Measurements from ENCODE around the gene RGS7. TPM values are rescaled to one million over a fixed set of nuclear protein-coding genes. Genes with fewer than 3 reads are reported as not detected.

Gene RGS7
- total RNA-seq, 1 experiment from 2014 or later, result 1.0 TPM

DNA sequence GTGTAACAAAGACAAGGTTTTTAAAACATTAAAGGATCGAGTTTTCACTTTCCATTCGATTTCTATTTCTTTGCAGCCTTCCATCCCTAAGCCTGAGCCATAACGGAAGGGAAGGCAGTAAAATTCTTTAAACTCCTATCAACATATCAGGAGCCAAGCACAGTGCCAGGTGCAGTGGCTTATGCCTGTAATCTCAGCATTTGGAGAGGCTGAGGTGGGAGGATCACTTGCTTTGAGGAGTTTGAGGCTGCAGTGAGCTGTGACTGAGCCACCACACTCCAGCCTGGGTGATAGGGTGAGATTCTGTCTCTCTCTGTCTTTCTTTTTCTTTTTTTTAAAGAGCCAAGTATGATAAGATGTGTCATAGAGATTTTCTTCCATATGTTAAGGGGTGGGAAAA is 527.5 kb downstream of the RGS7 start:
- intact Hi-C loops (cut with micrococcal nuclease; ENCODE audit: unreplicated experiment), result no loop called here

GRCh38 chr1:240827786-240828185 is 529.2 kb downstream of the RGS7 start:
- DNase-seq, result no peak
- Mint-ChIP-seq H3K36me3 (ENCODE audit: insufficient read depth, unreplicated experiment) (no peaks in the 10 kb centered on the region), H3K4me1 (ENCODE audit: low read depth, unreplicated experiment) (peaks cover 8% of the 10 kb centered on the region), H3K9me3 (ENCODE audit: low read depth, unreplicated experiment) (no peaks in the 10 kb centered on the region), H3K27me3 (ENCODE audit: unreplicated experiment) (no peaks in the 10 kb centered on the region), H3K27ac (ENCODE audit: unreplicated experiment) (no peak overlapping the region), H3K4me3 (ENCODE audit: low read depth, unreplicated experiment) (no peak overlapping the region)
- BruUV-seq (replicated peaks), result no TSS peak
- intact Hi-C loops (cut with micrococcal nuclease; ENCODE audit: unreplicated experiment), result no loop called here
- no peak for TF ChIP-seq CTCF (IDR thresholded peaks at IDR 0.05; ENCODE audit: unreplicated experiment)
- CTCF ChIA-PET, result interaction anchor here (0.7 kb wide), 1 partner anchor 42 kb away, joined by 3 read pairs; no protein-coding TSS in a partner anchor

More for the DNA sequence above, 527.5 kb downstream of the RGS7 start:
- CTCF ChIA-PET, result interaction anchor here (0.8 kb wide), 1 partner anchor 46 kb away, joined by 5 read pairs; no protein-coding TSS in a partner anchor
- DNase-seq, result no peak
- Mint-ChIP-seq H3K4me3 (ENCODE audit: low read depth, unreplicated experiment) (no peak overlapping the region), H3K27me3 (ENCODE audit: unreplicated experiment) (no peaks in the 10 kb centered on the region), H3K36me3 (ENCODE audit: insufficient read depth, unreplicated experiment) (no peaks in the 10 kb centered on the region), H3K27ac (ENCODE audit: unreplicated experiment) (no peak overlapping the region), H3K4me1 (ENCODE audit: low read depth, unreplicated experiment) (peaks cover 8% of the 10 kb centered on the region), H3K9me3 (ENCODE audit: low read depth, unreplicated experiment) (no peaks in the 10 kb centered on the region)
- BruUV-seq (replicated peaks), result no TSS peak
- no peak for TF ChIP-seq CTCF (IDR thresholded peaks at IDR 0.05; ENCODE audit: unreplicated experiment)

GRCh38 chr1:240824238-240824637 is 532.8 kb downstream of the RGS7 start:
- no peaks in the 10 kb centered on the region for H3K36me3 Mint-ChIP-seq (ENCODE audit: insufficient read depth, unreplicated experiment)
- H3K27me3 Mint-ChIP-seq (ENCODE audit: unreplicated experiment), result no peaks in the 10 kb centered on the region
- no peaks in the 10 kb centered on the region for H3K4me1 Mint-ChIP-seq (ENCODE audit: low read depth, unreplicated experiment)
- TF ChIP-seq CTCF (IDR thresholded peaks at IDR 0.05; ENCODE audit: unreplicated experiment), result no peak
- no TSS peak for BruUV-seq (replicated peaks)
- intact Hi-C loops (cut with micrococcal nuclease; ENCODE audit: unreplicated experiment), result no loop called here
- H3K4me3 Mint-ChIP-seq (ENCODE audit: low read depth, unreplicated experiment), result no peak overlapping the region
- CTCF ChIA-PET, result interaction anchor here (0.5 to 0.6 kb wide), 2 partner anchors 31 to 248 kb away, joined by 3 to 6 read pairs; no protein-coding TSS in a partner anchor
- DNase-seq, result no peak
- H3K9me3 Mint-ChIP-seq (ENCODE audit: low read depth, unreplicated experiment), result peaks cover 4% of the 10 kb centered on the region
- H3K27ac Mint-ChIP-seq (ENCODE audit: unreplicated experiment), result no peak overlapping the region

DNA sequence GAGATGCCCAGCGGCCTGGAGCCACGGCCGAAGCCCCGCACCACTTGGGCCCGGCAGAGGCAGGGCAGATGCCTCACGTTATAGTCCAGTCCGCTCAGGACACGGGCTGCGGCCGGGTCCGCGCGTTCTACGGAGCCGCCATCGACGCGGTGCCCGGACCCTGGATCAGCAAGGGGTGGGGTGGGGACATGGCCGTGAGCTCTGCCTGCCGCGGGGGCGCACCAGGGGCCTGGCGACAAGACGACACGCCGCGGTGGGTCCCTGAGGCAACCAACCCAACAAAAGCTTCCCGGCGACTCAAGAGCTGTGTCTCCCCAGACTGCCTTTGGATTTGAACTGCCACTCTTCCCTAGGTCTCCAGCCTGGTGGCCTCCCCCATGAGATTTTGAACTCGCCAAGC is 533.6 kb downstream of the RGS7 start:
- DNase-seq, result no peak
- H3K4me3 Mint-ChIP-seq (ENCODE audit: low read depth, unreplicated experiment), result no peak overlapping the region
- H3K36me3 Mint-ChIP-seq (ENCODE audit: insufficient read depth, unreplicated experiment), result no peaks in the 10 kb centered on the region
- H3K27ac Mint-ChIP-seq (ENCODE audit: unreplicated experiment), result no peak overlapping the region
- no TSS peak for BruUV-seq (replicated peaks)
- intact Hi-C loops (cut with micrococcal nuclease; ENCODE audit: unreplicated experiment), result no loop called here
- TF ChIP-seq CTCF (IDR thresholded peaks at IDR 0.05; ENCODE audit: unreplicated experiment), result no peak
- CTCF ChIA-PET, result no interaction called here
- no peaks in the 10 kb centered on the region for H3K27me3 Mint-ChIP-seq (ENCODE audit: unreplicated experiment)
- peaks cover 4% of the 10 kb centered on the region for H3K9me3 Mint-ChIP-seq (ENCODE audit: low read depth, unreplicated experiment)
- H3K4me1 Mint-ChIP-seq (ENCODE audit: low read depth, unreplicated experiment), result no peaks in the 10 kb centered on the region

Measured in Calu3 (cell line).